GM12878 (cell line): Measurements from ENCODE around the gene TMEM182. TPM values are rescaled to one million over a fixed set of nuclear protein-coding genes. Genes with fewer than 3 reads are reported as not detected.

ENCODE experiments used
- ATAC-seq: fragments of 200-7000 bp; cut with Tn5 transposase; 3 replicates; pipeline ENCODE4 v1.9.1; 2020; ENCODE audit warnings: mild to moderate bottlenecking, moderate library complexity
- BruUV-seq: library from RNA; stranded (reverse); fragments of 400-500 nt; replicated peaks from 2 replicates; lab custom pipeline; 2021; lab: Mats Ljungman, UMichigan
- CTCF ChIA-PET: fragments of 300-600 bp; sonication (Branson Sonifier 250); formaldehyde crosslinking; extraction: SDS; loops from one replicate; lab custom pipeline; 2021; ENCODE audit warnings: inconsistent platforms; lab: Yijun Ruan, JAX
- POLR2A ChIA-PET: fragments of 350-600 bp; formaldehyde crosslinking; extraction: SDS; loops from one replicate; lab custom pipeline; 2021; ENCODE audit warnings: inconsistent platforms; lab: Charles Lee
- RAD21 ChIA-PET: fragments of 300-600 bp; sonication (Branson Sonifier 250); formaldehyde crosslinking; loops from one replicate; lab custom pipeline; 2023; ENCODE audit warnings: antibody characterized with exemption; ENCODE audit not compliant: unreplicated experiment; lab: Charles Lee
- SMC1A ChIA-PET: fragments of 300-600 bp; sonication (Branson Sonifier 250); formaldehyde crosslinking; loops from one replicate; lab custom pipeline; 2023; ENCODE audit not compliant: unreplicated experiment, uncharacterized antibody; lab: Charles Lee
- DNase-seq: peaks from one replicate; pipeline ENCODE4 v3.0.0-alpha.2; 2011; ENCODE audit warnings: low read depth, low spot score
- FAIRE-seq: peaks from 3 replicates; lab custom pipeline; 2011; peaks lifted over from hg19 to GRCh38; lab: Jason Lieb, UNC
- H2AFZ ChIP-seq: 2 replicates; pipeline ENCODE4 v1.6.0; 2011; ENCODE audit warnings: low read depth, low read length, control low read depth; ENCODE audit not compliant: control insufficient read depth
- H3K27ac ChIP-seq: 2 replicates; pipeline ENCODE4 v1.5.1; 2011; ENCODE audit warnings: control low read depth; ENCODE audit not compliant: control insufficient read depth, insufficient read depth
- H3K27me3 ChIP-seq, 2 experiments: replicated peaks in 1 of 2; 2 replicates each; pipeline versions ENCODE4 v1.6.0 to v1.6.1; 2011; ENCODE audit warnings: low read length in 1 of 2; ENCODE audit not compliant: control insufficient read depth in 2 of 2, insufficient read depth in 2 of 2
- H3K36me3 ChIP-seq, 2 experiments: 2 replicates each; pipeline ENCODE4 v1.5.1; 2011; ENCODE audit warnings: low read length in 1 of 2; ENCODE audit not compliant: control insufficient read depth in 2 of 2, insufficient read depth in 2 of 2
- H3K4me1 ChIP-seq: 2 replicates; pipeline ENCODE4 v1.6.1; 2011; ENCODE audit warnings: mild to moderate bottlenecking, low read length, moderate library complexity, mixed read lengths; ENCODE audit not compliant: control insufficient read depth, insufficient read depth
- H3K4me2 ChIP-seq: 2 replicates; pipeline ENCODE4 v1.6.0; 2011; ENCODE audit warnings: control low read depth; ENCODE audit not compliant: control insufficient read depth, insufficient read depth
- H3K4me3 ChIP-seq: fragments of 200-600 bp; sonication (generic); 2 replicates; pipeline ENCODE4 v1.5.1; 2016
- H3K79me2 ChIP-seq: 2 replicates; pipeline ENCODE4 v1.6.0; 2011; ENCODE audit warnings: low read length; ENCODE audit not compliant: control insufficient read depth, insufficient read depth
- H3K9ac ChIP-seq: 2 replicates; pipeline ENCODE4 v1.8.0; 2011; ENCODE audit warnings: low read length, control low read depth, mixed read lengths; ENCODE audit not compliant: control insufficient read depth, insufficient read depth
- H3K9me3 ChIP-seq: replicated peaks from 3 replicates; pipeline ENCODE4 v1.5.1; 2011; ENCODE audit warnings: mild to moderate bottlenecking, low read length; ENCODE audit not compliant: control insufficient read depth, insufficient read depth
- H4K20me1 ChIP-seq: 2 replicates; pipeline ENCODE4 v1.6.0; 2011; ENCODE audit not compliant: control insufficient read depth, insufficient read depth
- CBFB ChIP-seq: IDR thresholded peaks from 2 replicates; pipeline ENCODE4 v1.6.1; 2016; ENCODE audit warnings: antibody characterized with exemption, low read depth
- CBX3 ChIP-seq: fragments of 200-600 bp; sonication (generic); IDR thresholded peaks from 2 replicates; pipeline ENCODE4 v1.6.1; 2016; ENCODE audit warnings: low read depth, borderline replicate concordance
- FOXM1 ChIP-seq: IDR thresholded peaks from 2 replicates; pipeline ENCODE4 v1.6.1; 2012; ENCODE audit warnings: low read depth, mild to moderate bottlenecking, inconsistent platforms, low read length, moderate library complexity
- IKZF2 ChIP-seq, 2 experiments: fragments of 450-650 bp; IDR thresholded peaks; 2 replicates each; pipeline ENCODE4 v1.6.1; 2017; ENCODE audit warnings: mild to moderate bottlenecking in 2 of 2, moderate library complexity in 2 of 2
- IRF4 ChIP-seq: IDR thresholded peaks from 2 replicates; pipeline ENCODE4 v1.6.1; 2011; ENCODE audit warnings: low read depth, low read length
- MYB ChIP-seq: fragments of 150-350 bp; IDR thresholded peaks from 2 replicates; pipeline ENCODE4 v1.6.1; 2014; ENCODE audit warnings: mild to moderate bottlenecking, low read depth, low read length, borderline replicate concordance
- NBN ChIP-seq: fragments of 450-650 bp; IDR thresholded peaks from 2 replicates; pipeline ENCODE4 v1.6.1; 2016
- NFIC ChIP-seq: IDR thresholded peaks from 2 replicates; pipeline ENCODE4 v1.6.1; 2012; ENCODE audit warnings: low read depth, mild to moderate bottlenecking, inconsistent platforms, low read length, moderate library complexity
- PAX5 ChIP-seq: IDR thresholded peaks from 2 replicates; pipeline ENCODE4 v1.6.1; 2011; ENCODE audit warnings: low read depth, low read length, borderline replicate concordance
- POU2F2 ChIP-seq: IDR thresholded peaks from 3 replicates; pipeline ENCODE4 v1.6.1; 2011; ENCODE audit warnings: low read depth, mild to moderate bottlenecking, low read length, borderline replicate concordance
- STAT1 ChIP-seq: fragments of 450-650 bp; conservative IDR thresholded peaks from 2 replicates; pipeline ENCODE4 v1.6.1; 2014; ENCODE audit warnings: antibody characterized with exemption, mild to moderate bottlenecking
- SUPT20H ChIP-seq: IDR thresholded peaks from 2 replicates; pipeline ENCODE4 v1.6.1; 2011; ENCODE audit warnings: low read depth, mild to moderate bottlenecking, low read length, moderate library complexity, borderline replicate concordance; ENCODE audit not compliant: control insufficient read depth
- SUZ12 ChIP-seq: fragments of 200-600 bp; sonication (generic); IDR thresholded peaks from one replicate; pipeline ENCODE4 v1.6.1; 2018; ENCODE audit warnings: antibody characterized with exemption, mild to moderate bottlenecking; ENCODE audit not compliant: unreplicated experiment
- TCF3 ChIP-seq: IDR thresholded peaks from 2 replicates; pipeline ENCODE4 v1.6.1; 2012; ENCODE audit warnings: low read depth, mild to moderate bottlenecking, low read length, borderline replicate concordance; ENCODE audit not compliant: insufficient read depth
- YY1 ChIP-seq: IDR thresholded peaks from 2 replicates; pipeline ENCODE4 v1.6.1; 2011; ENCODE audit warnings: low read depth, mild to moderate bottlenecking, low read length
- ZNF207 ChIP-seq: fragments of 450-650 bp; IDR thresholded peaks from 2 replicates; pipeline ENCODE4 v1.6.1; 2014; ENCODE audit warnings: antibody characterized with exemption, mild to moderate bottlenecking, borderline replicate concordance
- WGBS: methylation state at CpG from one replicate; pipeline ENCODE4 v1.1.6; 2016; ENCODE audit warnings: low lambda C conversion rate; ENCODE audit not compliant: insufficient replicate concordance, insufficient coverage; ENCODE audit errors: missing lambda C conversion rate; 5-methylcytosine and 5-hydroxymethylcytosine counted together
- in situ Hi-C: fragments of 300-500 bp; cut with MboI; formaldehyde crosslinking; loops from 9 replicates; pipeline ENCODE4 v1.14.3; 2018; ENCODE audit warnings: mixed read lengths
- intact Hi-C: fragments of 100-400 bp; cut with micrococcal nuclease; formaldehyde crosslinking; loops from one replicate; pipeline ENCODE4 v1.14.2; 2022; ENCODE audit not compliant: unreplicated experiment
- polyA plus RNA-seq, 11 experiments: library from polyadenylated mRNA; depleted of rRNA in 4 of 11; unstranded in 6 of 11; stranded (reverse) in 5 of 11; fragments of >200 nt; fragmentation: Nextera tagmentation in 4 of 11; fragmentation: Illumina TruSeq in 1 of 11; extraction: Ambion mirVana in 4 of 11; extraction: Trizol in 1 of 11; gene quantifications; 1 replicate in 1 of 11; 2 replicates in 10 of 11; pipeline versions ENCODE4 v1.2.1 to v1.2.3, GENCODE V29; 2011 to 2016; ENCODE audit warnings: inconsistent platforms in 2 of 11, missing spikeins in 2 of 11, low read depth in 1 of 11
- total RNA-seq, 4 experiments: library from RNA; depleted of rRNA in 3 of 4; stranded (reverse); fragments of >200 nt in 3 of 4; fragmentation: Illumina TruSeq in 1 of 4; extraction: Trizol in 1 of 4; gene quantifications; 2 replicates each; pipeline versions ENCODE4 v1.2.1 to v1.2.3, GENCODE V29; 2013 to 2021
- TF ChIP-seq, protein P1 (sequence below): fragments of 450-650 bp; IDR thresholded peaks from 2 replicates; pipeline ENCODE4 v1.6.1; 2016; ENCODE audit warnings: mild to moderate bottlenecking
- TF ChIP-seq, protein P2 (sequence below): IDR thresholded peaks from 2 replicates; pipeline ENCODE4 v1.6.1; 2012; ENCODE audit warnings: low read depth, low read length, improper control_type of control experiment
- TF ChIP-seq, protein P3 (sequence below): fragments of 450-650 bp; conservative IDR thresholded peaks from 2 replicates; pipeline ENCODE4 v1.6.1; 2017; ENCODE audit warnings: mild to moderate bottlenecking, moderate library complexity
- TF ChIP-seq, protein P4 (sequence below): fragments of 450-650 bp; IDR thresholded peaks from 2 replicates; pipeline ENCODE4 v1.6.1; 2017; ENCODE audit warnings: mild to moderate bottlenecking

Gene TMEM182
- total and polyA plus RNA-seq, 10 of the 15 experiments (the other 5 are each of a cell fraction or from before 2014, with no cell fraction given) = 1.8 to 5.4 (median 3.1) TPM

DNA sequence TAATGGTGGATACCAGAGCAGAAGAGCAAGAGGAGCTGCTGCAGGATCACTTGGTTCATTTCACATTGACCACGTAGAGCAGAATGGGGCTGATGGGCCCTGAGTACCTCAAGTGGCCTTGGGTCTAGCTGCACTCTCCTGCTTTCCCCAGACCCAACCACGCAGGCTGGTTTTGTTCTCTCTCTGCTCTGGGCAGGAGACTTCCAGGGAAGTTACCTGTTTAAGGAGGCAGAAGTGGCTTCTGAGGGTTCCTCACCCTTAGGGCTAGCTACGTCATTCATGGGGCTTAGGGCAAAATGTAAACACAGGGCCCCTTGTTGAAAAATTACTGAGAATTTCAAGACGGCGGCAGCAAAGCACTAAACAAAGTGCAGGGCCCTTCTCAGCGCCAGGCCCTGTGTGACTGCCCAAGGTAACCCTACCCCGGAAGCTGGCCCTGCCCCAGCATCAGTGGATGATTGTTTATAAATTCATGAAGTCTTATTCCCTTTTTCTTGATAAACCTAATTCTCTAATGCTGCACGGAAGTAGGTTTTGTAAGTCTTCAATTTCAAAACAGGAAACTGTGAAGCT, 75.9 kb downstream of the TMEM182 start:
- WGBS = 35% methylated on average over 8 of the region's 8 CpGs
- Histone ChIP-seq H3K27me3 (no peaks in the 10 kb centered on the region; a peak in 1 of 4 replicates), H3K9me3 (no peaks in the 10 kb centered on the region), H3K4me1 (no peaks in the 10 kb centered on the region), H4K20me1 (no peaks in the 10 kb centered on the region), H3K4me3 (no peak overlapping the region), H3K36me3 (no peaks in the 10 kb centered on the region), H3K27ac (no peak overlapping the region), H3K9ac (no peak overlapping the region), H3K79me2 (no peaks in the 10 kb centered on the region), H3K4me2 (no peak overlapping the region), H2AFZ (no peak overlapping the region)
- POLR2A ChIA-PET = no interaction called here
- in situ Hi-C loops = no loop called here
- TF ChIP-seq, protein P1, sequence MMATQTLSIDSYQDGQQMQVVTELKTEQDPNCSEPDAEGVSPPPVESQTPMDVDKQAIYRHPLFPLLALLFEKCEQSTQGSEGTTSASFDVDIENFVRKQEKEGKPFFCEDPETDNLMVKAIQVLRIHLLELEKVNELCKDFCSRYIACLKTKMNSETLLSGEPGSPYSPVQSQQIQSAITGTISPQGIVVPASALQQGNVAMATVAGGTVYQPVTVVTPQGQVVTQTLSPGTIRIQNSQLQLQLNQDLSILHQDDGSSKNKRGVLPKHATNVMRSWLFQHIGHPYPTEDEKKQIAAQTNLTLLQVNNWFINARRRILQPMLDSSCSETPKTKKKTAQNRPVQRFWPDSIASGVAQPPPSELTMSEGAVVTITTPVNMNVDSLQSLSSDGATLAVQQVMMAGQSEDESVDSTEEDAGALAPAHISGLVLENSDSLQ = no peak
- TF ChIP-seq YY1 (no peak), SUZ12 (no peak), FOXM1 (no peak), SUPT20H (no peak), MYB (no peak), IRF4 (no peak), NFIC (no peak), PAX5 (no peak), IKZF2 (IDR thresholded peaks at IDR 0.05) (no peak), CBX3 (no peak), TCF3 (no peak), STAT1 (no peak), CBFB (no peak), POU2F2 (no peak), NBN (no peak), ZNF207 (no peak)
- TF ChIP-seq, protein P2, sequence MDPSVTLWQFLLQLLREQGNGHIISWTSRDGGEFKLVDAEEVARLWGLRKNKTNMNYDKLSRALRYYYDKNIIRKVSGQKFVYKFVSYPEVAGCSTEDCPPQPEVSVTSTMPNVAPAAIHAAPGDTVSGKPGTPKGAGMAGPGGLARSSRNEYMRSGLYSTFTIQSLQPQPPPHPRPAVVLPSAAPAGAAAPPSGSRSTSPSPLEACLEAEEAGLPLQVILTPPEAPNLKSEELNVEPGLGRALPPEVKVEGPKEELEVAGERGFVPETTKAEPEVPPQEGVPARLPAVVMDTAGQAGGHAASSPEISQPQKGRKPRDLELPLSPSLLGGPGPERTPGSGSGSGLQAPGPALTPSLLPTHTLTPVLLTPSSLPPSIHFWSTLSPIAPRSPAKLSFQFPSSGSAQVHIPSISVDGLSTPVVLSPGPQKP = no peak
- TF ChIP-seq, protein P3, sequence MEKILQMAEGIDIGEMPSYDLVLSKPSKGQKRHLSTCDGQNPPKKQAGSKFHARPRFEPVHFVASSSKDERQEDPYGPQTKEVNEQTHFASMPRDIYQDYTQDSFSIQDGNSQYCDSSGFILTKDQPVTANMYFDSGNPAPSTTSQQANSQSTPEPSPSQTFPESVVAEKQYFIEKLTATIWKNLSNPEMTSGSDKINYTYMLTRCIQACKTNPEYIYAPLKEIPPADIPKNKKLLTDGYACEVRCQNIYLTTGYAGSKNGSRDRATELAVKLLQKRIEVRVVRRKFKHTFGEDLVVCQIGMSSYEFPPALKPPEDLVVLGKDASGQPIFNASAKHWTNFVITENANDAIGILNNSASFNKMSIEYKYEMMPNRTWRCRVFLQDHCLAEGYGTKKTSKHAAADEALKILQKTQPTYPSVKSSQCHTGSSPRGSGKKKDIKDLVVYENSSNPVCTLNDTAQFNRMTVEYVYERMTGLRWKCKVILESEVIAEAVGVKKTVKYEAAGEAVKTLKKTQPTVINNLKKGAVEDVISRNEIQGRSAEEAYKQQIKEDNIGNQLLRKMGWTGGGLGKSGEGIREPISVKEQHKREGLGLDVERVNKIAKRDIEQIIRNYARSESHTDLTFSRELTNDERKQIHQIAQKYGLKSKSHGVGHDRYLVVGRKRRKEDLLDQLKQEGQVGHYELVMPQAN = no peak
- TF ChIP-seq, protein P4, sequence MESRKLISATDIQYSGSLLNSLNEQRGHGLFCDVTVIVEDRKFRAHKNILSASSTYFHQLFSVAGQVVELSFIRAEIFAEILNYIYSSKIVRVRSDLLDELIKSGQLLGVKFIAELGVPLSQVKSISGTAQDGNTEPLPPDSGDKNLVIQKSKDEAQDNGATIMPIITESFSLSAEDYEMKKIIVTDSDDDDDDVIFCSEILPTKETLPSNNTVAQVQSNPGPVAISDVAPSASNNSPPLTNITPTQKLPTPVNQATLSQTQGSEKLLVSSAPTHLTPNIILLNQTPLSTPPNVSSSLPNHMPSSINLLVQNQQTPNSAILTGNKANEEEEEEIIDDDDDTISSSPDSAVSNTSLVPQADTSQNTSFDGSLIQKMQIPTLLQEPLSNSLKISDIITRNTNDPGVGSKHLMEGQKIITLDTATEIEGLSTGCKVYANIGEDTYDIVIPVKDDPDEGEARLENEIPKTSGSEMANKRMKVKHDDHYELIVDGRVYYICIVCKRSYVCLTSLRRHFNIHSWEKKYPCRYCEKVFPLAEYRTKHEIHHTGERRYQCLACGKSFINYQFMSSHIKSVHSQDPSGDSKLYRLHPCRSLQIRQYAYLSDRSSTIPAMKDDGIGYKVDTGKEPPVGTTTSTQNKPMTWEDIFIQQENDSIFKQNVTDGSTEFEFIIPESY = no peak
- SMC1A ChIA-PET = no interaction called here
- CTCF ChIA-PET = no interaction called here
- DNase-seq (no peak), ATAC-seq (no peak), FAIRE-seq (no peak)
- RAD21 ChIA-PET = no interaction called here
- BruUV-seq = no TSS peak
- intact Hi-C loops = no loop called here
